A204.1 (cell line): ENCODE results near the gene TUFT1.
"Not testable (repeated sequence)": the region's sequence is repeated elsewhere in the genome, so short reads cannot be mapped to it uniquely, and the experiment has no call there.

Experiments used
- FAIRE-seq: peaks from 2 replicates; lab custom pipeline; 2012; peaks lifted over from hg19 to GRCh38; lab: Jason Lieb, UNC

The TUFT1 gene

GRCh38 chr1:151581451-151581850 lies 41.3 kb downstream of the TUFT1 start:
- no peak for FAIRE-seq

DNA sequence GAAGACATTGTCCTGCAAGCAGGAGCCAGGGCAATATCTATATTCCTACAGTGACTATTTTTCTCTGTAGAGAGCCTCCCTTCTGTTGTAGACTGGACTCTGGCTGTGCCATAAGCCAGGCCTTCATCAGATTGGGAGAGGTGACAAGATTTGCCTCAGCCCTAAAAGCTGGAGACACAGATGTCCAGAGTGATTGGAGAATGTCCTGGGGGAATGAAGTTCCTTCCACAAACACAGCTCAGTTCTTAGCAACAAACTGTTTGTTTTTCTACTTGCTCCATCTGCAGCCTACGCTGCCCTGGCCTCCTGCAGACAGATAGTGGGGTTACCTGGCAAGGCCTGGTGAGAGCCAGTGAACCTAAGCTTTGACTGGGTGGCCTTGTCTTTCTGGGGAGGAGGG lies 41.8 kb downstream of the TUFT1 start:
- FAIRE-seq: no peak

DNA sequence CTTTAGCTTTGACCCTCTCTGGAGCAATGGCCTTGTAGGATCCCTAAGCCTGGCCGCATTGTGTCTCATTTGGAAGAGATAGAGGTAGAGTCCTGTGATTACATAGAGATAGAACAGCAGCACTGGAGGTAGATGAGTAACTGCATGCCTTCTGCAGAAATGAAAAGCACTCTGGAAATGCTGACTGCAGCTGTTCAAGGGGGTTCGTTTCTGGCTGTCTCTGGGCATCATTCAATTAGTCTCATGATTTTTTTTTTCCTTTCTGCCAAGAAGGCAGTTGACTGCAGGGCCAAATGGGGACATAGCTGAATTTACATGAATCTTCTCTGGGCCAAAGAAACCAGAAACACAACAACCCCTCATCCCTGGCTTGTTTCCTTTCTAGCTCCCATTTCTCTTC lies 43.7 kb downstream of the TUFT1 start:
- FAIRE-seq: no peak

GRCh38 chr1:151584278-151584677 lies 44.2 kb downstream of the TUFT1 start:
- no peak for FAIRE-seq

GRCh38 chr1:151584780-151585179 lies 44.7 kb downstream of the TUFT1 start:
- no peak for FAIRE-seq

DNA sequence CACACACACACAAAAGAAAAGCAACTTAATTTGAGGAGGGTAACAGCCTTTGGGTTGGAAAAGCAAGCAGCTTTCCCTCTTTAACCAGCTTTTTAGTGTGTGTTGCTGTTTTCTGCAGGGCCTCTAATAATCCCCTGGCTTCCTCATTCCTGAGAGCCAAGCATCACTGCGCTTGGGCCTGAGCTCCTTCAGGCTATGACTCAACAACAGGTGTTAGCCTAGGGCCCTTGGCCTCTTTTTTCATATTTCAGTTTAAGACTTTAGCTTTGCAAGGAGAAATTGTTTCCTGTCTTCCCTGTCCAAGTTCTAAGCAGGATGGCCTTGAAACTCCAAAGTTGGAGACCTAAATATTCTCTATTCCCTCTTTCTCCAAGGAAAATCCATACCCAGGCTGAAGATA lies 45.5 kb downstream of the TUFT1 start:
- FAIRE-seq: no peak

GRCh38 chr1:151590961-151591360 lies 50.9 kb downstream of the TUFT1 start:
- FAIRE-seq: no peak

- FAIRE-seq: no peak
Measured at GRCh38 chr1:151593730-151594129, 53.6 kb downstream of the TUFT1 start.

DNA sequence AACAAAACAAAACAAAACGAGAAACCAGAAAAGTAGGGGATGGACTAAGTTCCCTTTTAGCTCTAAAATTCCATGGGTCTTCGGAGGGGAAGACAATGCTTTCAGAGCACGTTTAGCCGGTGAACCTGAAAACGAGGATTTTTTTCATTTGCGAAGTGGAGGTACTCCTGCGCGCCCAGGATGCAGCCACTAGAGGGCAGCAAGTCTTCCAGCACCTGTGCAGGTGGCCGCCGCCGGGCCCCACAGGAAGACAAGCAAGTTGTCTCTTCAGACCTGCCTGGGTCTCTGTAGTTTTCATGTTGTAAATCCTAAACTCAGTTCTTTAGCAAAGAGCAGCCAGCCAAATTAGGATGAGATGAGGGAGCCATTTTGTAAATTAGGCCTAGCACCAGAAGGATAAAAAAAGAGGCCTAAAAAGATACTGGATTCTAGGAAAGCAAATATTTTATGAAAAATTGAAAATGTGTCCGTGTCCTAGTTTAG lies 54.1 kb downstream of the TUFT1 start:
- FAIRE-seq: no peak

DNA sequence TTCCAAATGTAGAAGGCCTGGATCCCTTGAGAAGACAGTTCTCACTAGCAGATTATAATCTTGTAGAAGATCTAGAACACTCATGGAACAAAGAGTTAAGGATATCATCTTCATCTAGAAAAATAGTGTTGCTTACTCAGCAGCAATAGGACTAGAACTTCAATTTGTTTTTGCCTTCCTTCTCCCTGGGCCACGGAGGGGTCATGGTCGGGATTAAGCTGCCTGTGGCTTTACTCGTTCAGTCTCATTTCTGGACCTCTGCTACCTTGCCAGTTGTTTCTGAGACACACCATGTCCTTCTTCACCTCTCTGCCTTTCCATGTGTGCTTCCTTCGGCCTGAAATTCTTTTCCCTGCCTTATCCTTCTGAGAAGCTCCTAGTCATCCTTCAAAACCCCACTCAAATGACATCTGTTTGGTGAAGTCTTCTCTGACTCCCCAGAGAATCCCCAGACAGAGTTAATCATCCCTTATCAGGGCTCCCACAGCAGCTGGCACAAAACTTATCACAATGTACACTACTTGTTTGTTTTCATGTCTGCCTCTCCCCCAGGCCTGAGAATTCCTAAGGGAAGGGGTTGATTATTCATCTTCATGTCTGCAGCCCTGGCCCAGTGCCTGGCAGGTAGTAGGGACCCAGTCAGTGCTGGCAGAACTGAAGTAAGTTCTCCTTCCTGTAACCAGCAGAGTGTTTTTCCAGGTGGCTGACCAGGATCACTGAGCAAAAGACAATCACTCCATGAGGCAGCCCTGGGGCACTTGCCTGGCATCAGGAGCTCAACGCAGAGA lies 56.3 kb downstream of the TUFT1 start:
- FAIRE-seq: no peak

GRCh38 chr1:151602550-151602949 lies 62.4 kb downstream of the TUFT1 start:
- not testable (repeated sequence) for FAIRE-seq

DNA sequence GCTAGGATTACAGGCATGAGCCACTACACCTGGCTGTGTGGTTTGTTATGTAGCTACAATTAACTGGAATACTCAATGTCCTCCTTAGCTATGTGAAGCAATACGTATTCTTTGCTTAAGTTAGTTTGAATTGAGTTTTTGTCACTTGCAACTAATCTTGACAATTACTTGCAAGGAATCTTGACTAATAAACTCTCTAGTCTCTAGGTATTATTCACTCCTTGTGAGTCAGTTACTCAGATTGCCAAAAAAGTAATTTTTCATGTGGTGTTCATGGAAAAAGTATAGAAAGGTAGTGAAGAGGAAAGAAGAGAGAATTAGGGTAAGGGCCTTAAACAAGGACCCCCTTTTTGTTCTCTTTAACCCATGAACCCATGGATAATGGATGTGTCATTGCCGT lies 64.2 kb downstream of the TUFT1 start:
- FAIRE-seq: no peak

DNA sequence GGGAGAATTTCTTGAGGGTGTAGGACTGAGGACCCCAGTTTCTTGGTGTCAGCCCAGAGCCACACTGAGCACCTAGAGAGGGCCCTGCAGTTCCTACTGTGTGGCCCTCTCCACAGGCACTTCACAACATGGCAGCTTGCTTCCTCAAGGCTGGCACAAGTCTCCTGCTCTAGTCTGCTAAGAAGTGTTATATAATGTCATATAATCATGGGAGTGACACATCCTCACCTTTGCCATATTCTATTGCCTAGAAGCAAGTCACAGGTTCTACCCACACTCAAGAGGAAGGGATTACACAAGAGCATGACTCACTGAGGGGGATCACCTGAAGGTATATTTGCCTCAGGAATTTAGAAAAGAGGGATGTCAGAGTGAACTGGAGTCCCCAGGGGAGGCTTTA lies 66.3 kb downstream of the TUFT1 start:
- no peak for FAIRE-seq

DNA sequence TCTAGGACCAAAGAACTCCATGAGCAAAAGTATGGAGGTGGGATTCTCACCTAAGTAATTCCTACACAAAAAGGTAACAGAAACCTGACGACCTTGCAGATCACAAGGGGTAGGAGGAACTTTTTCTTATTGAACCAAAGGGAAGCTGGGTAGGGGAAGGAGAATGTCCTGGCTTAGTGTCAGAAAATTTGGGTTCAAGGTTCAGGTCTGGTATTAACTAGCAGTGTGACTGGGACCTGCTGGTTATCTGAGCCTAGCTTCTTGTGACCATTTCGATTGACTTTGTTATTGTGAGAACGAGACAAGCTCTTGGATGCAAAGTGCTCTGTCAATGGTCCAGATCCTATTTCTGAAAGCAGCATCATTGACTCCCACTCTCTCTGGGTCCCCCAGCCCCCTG lies 66.7 kb downstream of the TUFT1 start:
- FAIRE-seq: no peak

- FAIRE-seq: no peak
Measured at GRCh38 chr1:151610142-151610541, 70.0 kb downstream of the TUFT1 start.

GRCh38 chr1:151611288-151611790 lies 71.2 kb downstream of the TUFT1 start:
- FAIRE-seq: no peak

DNA sequence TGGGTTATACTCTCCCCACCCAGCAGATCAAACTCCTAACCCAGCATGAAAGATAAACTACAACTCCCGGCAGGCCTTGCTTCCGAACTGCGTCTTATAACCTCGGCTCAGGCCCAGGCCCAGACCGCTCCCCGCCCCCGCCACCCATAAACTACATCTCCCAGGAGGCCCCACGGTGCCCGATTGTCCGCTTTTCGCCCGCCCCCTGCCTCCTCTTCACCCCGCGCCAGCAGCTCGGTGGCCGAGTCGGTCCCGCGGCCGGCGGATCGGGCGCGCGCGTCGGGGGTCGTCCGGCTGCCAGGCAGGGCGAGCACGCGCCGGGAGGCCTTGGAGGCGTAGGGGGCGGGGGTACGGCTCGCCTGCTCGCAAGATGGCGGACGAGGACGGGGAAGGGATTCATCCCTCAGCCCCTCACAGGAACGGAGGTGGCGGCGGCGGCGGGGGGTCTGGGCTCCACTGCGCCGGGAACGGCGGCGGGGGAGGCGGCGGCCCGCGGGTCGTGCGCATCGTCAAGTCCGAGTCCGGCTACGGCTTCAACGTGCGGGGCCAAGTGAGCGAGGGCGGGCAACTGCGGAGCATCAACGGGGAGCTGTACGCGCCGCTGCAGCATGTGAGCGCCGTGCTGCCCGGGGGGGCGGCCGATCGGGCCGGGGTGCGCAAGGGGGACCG lies 71.9 kb downstream of the TUFT1 start, which contains the start of gene SNX27:
TSS of gene SNX27 (plus strand) at position 219 of the 669 bp plus-strand sequence. CDS start at position 371, 152 bp downstream.
- FAIRE-seq: no peak

DNA sequence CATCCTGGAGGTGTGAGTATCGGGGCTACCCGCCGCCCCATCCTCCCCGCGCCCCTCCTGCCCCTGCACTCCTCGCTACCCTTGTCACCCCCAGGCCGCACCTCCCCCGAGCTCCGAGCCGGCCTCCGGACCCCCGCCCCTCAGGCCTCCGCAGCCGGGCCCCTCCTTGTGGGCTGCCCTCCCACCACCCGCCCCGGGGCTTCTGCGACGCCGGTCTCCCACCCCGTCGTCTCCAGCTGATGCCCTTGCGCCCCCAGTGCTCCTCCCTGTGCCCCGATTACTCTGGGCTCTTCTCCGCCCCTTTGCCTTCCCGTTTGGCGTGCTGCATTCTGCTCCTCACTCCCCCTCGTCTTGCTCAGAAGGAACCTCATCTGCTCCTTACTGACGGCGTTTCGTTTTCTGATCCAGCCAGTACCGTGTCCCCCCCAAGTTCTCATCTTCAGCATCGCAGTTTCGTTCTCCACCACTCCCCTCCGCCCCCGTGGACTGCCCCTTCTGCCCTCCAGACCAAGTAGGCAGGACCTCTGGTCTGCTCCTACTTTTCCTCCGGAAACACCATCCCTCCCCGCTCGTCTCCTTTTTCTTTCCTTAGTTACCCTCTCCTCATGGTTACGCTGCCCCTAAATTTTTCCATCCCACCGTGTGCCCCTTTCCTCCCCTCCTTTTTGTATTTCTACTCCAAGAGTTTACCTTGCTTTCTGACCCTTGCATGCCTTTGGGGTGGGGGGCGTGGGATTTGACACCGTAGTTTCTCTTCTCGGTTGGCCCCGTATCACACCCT lies 72.6 kb downstream of the TUFT1 start:
- FAIRE-seq: no peak

- FAIRE-seq: no peak
Measured at GRCh38 chr1:151613282-151613780, 73.2 kb downstream of the TUFT1 start.

- FAIRE-seq: no peak
Measured at GRCh38 chr1:151615711-151616504, 75.8 kb downstream of the TUFT1 start.

GRCh38 chr1:151616505-151616849 lies 76.4 kb downstream of the TUFT1 start:
- FAIRE-seq: no peak

GRCh38 chr1:151618003-151618402 lies 77.9 kb downstream of the TUFT1 start:
- no peak for FAIRE-seq
